Panc1 (cell line): ENCODE data around the gene ALDH1A1. TPM values are rescaled to one million over a fixed set of nuclear protein-coding genes. Genes with fewer than 3 reads are reported as not detected.

Experiments
- ATAC-seq: fragments of 200-7000 bp; cut with Tn5 transposase; 2 replicates; pipeline ENCODE4 v1.9.1; 2020; ENCODE audit warnings: mild to moderate bottlenecking, moderate library complexity
- BruUV-seq: library from RNA; stranded (reverse); fragments of 400-500 nt; replicated peaks from 2 replicates; lab custom pipeline; 2021; lab: Mats Ljungman, UMichigan
- CTCF ChIA-PET: fragments of 300-600 bp; sonication (Branson Sonifier 250); formaldehyde crosslinking; loops from one replicate; lab custom pipeline; 2022; ENCODE audit warnings: antibody characterized with exemption; lab: Charles Lee
- POLR2A ChIA-PET: fragments of 300-600 bp; sonication (Branson Sonifier 250); formaldehyde crosslinking; loops from one replicate; lab custom pipeline; 2022; ENCODE audit warnings: antibody characterized with exemption; lab: Charles Lee
- DNase-seq: peaks from one replicate; pipeline ENCODE4 v3.0.0-alpha.2; 2010; ENCODE audit warnings: low read depth, low spot score
- H3K27ac ChIP-seq: 2 replicates; pipeline ENCODE4 v1.5.1; 2011; ENCODE audit warnings: mild to moderate bottlenecking, low read length, inconsistent platforms
- H3K27me3 ChIP-seq: fragments of 200-500 bp; sonication (Bioruptor generic); 2 replicates; pipeline ENCODE4 v1.6.0; 2014; ENCODE audit warnings: low read length, inconsistent platforms; ENCODE audit not compliant: control insufficient read depth, insufficient read depth
- H3K36me3 ChIP-seq: fragments of 200-500 bp; sonication (Bioruptor generic); 2 replicates; pipeline ENCODE4 v1.5.1; 2014; ENCODE audit warnings: inconsistent platforms, mild to moderate bottlenecking, low read length, moderate library complexity; ENCODE audit not compliant: control insufficient read depth, insufficient read depth
- H3K4me1 ChIP-seq: 2 replicates; pipeline ENCODE4 v1.5.1; 2011; ENCODE audit warnings: inconsistent platforms, mild to moderate bottlenecking, low read length, moderate library complexity; ENCODE audit not compliant: control insufficient read depth, insufficient read depth
- H3K4me3 ChIP-seq, 2 experiments: 2 replicates each; pipeline ENCODE4 v1.5.1; 2011 to 2012; ENCODE audit warnings: low read depth in 2 of 2, low read length in 2 of 2, mild to moderate bottlenecking in 2 of 2, inconsistent platforms in 1 of 2, moderate library complexity in 1 of 2
- H3K9me3 ChIP-seq: fragments of 200-500 bp; sonication (Bioruptor generic); 2 replicates; pipeline ENCODE4 v1.5.1; 2014; ENCODE audit warnings: low read depth, mild to moderate bottlenecking, inconsistent platforms, low read length, moderate library complexity; ENCODE audit not compliant: control insufficient read depth, insufficient read depth
- POLR2AphosphoS5 ChIP-seq: IDR thresholded peaks from 2 replicates; pipeline ENCODE4 v1.6.1; 2012; ENCODE audit warnings: mild to moderate bottlenecking, low read depth, low read length, moderate library complexity
- REST ChIP-seq, 2 experiments: IDR thresholded peaks; 2 replicates each; pipeline ENCODE4 v1.6.1; 2011 to 2012; ENCODE audit warnings: low read depth in 2 of 2, control low read depth in 1 of 2, low read length in 1 of 2, mild to moderate bottlenecking in 1 of 2, moderate library complexity in 1 of 2; ENCODE audit not compliant: insufficient read depth in 1 of 2
- SIN3A ChIP-seq: IDR thresholded peaks from 2 replicates; pipeline ENCODE4 v1.6.1; 2012; ENCODE audit warnings: low read depth, mild to moderate bottlenecking, low read length, moderate library complexity, borderline replicate concordance; ENCODE audit not compliant: insufficient read depth
- TCF7L2 ChIP-seq: IDR thresholded peaks from 2 replicates; pipeline ENCODE4 v1.6.1; 2011; ENCODE audit warnings: mild to moderate bottlenecking, low read depth, low read length, inconsistent platforms
- in situ Hi-C: cut with HindIII; loops from 2 replicates; pipeline ENCODE4 v1.10.0; 2016; ENCODE audit warnings: low sequenced_read_pairs, low pct_unique_long_range_greater_than_20kb
- intact Hi-C: fragments of 100-400 bp; cut with micrococcal nuclease; formaldehyde crosslinking; loops from one replicate; pipeline ENCODE4 v1.10.0; 2022; ENCODE audit not compliant: unreplicated experiment
- total RNA-seq: library from RNA; stranded (reverse); gene quantifications from one replicate; pipeline ENCODE4 v1.2.1, GENCODE V29; 2021; ENCODE audit not compliant: unreplicated experiment
- TF ChIP-seq, protein P1 (sequence below): fragments of 450-650 bp; IDR thresholded peaks from 2 replicates; pipeline ENCODE4 v1.5.1; 2017; ENCODE audit warnings: mild to moderate bottlenecking

Gene ALDH1A1
- total RNA-seq, 1 experiment from 2014 or later = 0.54 TPM

GRCh38 chr9:72888943-72889342, 63.9 kb downstream of the ALDH1A1 start:
- no peaks in the 10 kb centered on the region for H3K27me3 ChIP-seq
- ChIA-PET POLR2A (no interaction called here), CTCF (no interaction called here)
- in situ Hi-C loops (no loop called here), intact Hi-C loops (no loop called here)
- no peak for ATAC-seq
- BruUV-seq = no TSS peak
- no peaks in the 10 kb centered on the region for H3K36me3 ChIP-seq
- TF ChIP-seq, protein P1, sequence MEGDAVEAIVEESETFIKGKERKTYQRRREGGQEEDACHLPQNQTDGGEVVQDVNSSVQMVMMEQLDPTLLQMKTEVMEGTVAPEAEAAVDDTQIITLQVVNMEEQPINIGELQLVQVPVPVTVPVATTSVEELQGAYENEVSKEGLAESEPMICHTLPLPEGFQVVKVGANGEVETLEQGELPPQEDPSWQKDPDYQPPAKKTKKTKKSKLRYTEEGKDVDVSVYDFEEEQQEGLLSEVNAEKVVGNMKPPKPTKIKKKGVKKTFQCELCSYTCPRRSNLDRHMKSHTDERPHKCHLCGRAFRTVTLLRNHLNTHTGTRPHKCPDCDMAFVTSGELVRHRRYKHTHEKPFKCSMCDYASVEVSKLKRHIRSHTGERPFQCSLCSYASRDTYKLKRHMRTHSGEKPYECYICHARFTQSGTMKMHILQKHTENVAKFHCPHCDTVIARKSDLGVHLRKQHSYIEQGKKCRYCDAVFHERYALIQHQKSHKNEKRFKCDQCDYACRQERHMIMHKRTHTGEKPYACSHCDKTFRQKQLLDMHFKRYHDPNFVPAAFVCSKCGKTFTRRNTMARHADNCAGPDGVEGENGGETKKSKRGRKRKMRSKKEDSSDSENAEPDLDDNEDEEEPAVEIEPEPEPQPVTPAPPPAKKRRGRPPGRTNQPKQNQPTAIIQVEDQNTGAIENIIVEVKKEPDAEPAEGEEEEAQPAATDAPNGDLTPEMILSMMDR = no peak
- TF ChIP-seq SIN3A (no peak), TCF7L2 (no peak), POLR2AphosphoS5 (no peak), REST (IDR thresholded peaks at IDR 0.05; ENCODE audit: insufficient read depth in 1 of 2, low read depth in 2 of 2, low read length in 1 of 2) (no peak)
- H3K4me1 ChIP-seq = no peaks in the 10 kb centered on the region
- no peak overlapping the region for H3K4me3 ChIP-seq
- H3K27ac ChIP-seq = no peak overlapping the region
- no peak for DNase-seq
- no peaks in the 10 kb centered on the region for H3K9me3 ChIP-seq

DNA sequence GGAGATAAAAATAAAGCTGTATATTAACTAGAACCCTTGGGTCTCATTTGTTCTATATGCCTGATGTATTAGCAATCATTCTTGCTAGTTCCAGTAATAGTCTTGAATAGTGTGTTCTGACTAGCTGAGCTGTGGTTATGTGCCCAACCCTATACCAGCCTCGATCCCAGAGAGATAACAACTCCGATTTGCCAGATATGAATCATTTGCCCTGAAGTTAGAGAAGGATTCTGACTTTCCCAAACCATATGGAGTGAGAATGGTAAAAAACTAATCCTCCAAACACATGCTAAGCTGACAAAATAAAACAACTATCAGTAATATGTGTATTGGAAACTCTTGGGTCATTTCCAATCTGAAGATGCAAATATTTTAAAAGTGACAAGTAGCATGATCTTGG, 64.8 kb downstream of the ALDH1A1 start:
- TF ChIP-seq TCF7L2 (no peak), POLR2AphosphoS5 (no peak), REST (IDR thresholded peaks at IDR 0.05; ENCODE audit: insufficient read depth in 1 of 2, low read depth in 2 of 2, low read length in 1 of 2) (no peak), SIN3A (no peak)
- TF ChIP-seq, protein P1 = no peak
- intact Hi-C loops (no loop called here), in situ Hi-C loops (no loop called here)
- Histone ChIP-seq H3K27me3 (no peaks in the 10 kb centered on the region), H3K4me1 (no peaks in the 10 kb centered on the region), H3K27ac (no peak overlapping the region), H3K9me3 (no peaks in the 10 kb centered on the region), H3K36me3 (no peaks in the 10 kb centered on the region), H3K4me3 (no peak overlapping the region)
- no TSS peak for BruUV-seq
- CTCF ChIA-PET = no interaction called here
- DNase-seq (no peak), ATAC-seq (no peak)
- POLR2A ChIA-PET = no interaction called here
